OCI-LY7 (cell line): Measurements from ENCODE around the gene FEZ2. TPM values are rescaled to one million over a fixed set of nuclear protein-coding genes. Genes with fewer than 3 reads are reported as not detected.

Experiments
- BruUV-seq: library from RNA; stranded (reverse); fragments of 400-500 nt; replicated peaks from 2 replicates; lab custom pipeline; 2021; lab: Mats Ljungman, UMichigan
- CTCF ChIA-PET: fragments of 300-600 bp; sonication (Branson Sonifier 250); formaldehyde crosslinking; loops from one replicate; lab custom pipeline; 2022; ENCODE audit warnings: antibody characterized with exemption; ENCODE audit not compliant: unreplicated experiment; lab: Charles Lee
- POLR2A ChIA-PET: fragments of 300-600 bp; sonication (Branson Sonifier 250); formaldehyde crosslinking; loops from one replicate; lab custom pipeline; 2022; ENCODE audit warnings: antibody characterized with exemption; lab: Charles Lee
- DNase-seq: peaks from one replicate; pipeline ENCODE4 v3.0.0-alpha.2; 2015; ENCODE audit warnings: low spot score
- H2AFZ ChIP-seq: fragments of 200-600 bp; sonication (generic), shearing (Covaris generic); 2 replicates; pipeline ENCODE4 v1.6.1; 2014; ENCODE audit warnings: mild to moderate bottlenecking, antibody characterized with exemption, low read length, moderate library complexity
- H3K27ac ChIP-seq: fragments of 200-600 bp; sonication (generic); 2 replicates; pipeline ENCODE4 v1.5.1; 2014; ENCODE audit warnings: mixed run types, low read depth, mild to moderate bottlenecking, moderate library complexity, low read length, inconsistent platforms; ENCODE audit not compliant: poor library complexity, severe bottlenecking
- H3K36me3 ChIP-seq: fragments of 200-600 bp; sonication (generic); 2 replicates; pipeline ENCODE4 v1.6.1; 2014; ENCODE audit warnings: mild to moderate bottlenecking, antibody characterized with exemption, low read length, moderate library complexity, mixed read lengths; ENCODE audit not compliant: insufficient read depth
- H3K4me1 ChIP-seq: fragments of 200-600 bp; sonication (generic); 2 replicates; pipeline ENCODE4 v1.5.1; 2014; ENCODE audit warnings: mild to moderate bottlenecking, low read length; ENCODE audit not compliant: insufficient read depth, poor library complexity, severe bottlenecking
- H3K4me2 ChIP-seq: fragments of 200-600 bp; sonication (generic); 2 replicates; pipeline ENCODE4 v1.6.1; 2014; ENCODE audit warnings: mild to moderate bottlenecking, low read length
- H3K4me3 ChIP-seq: fragments of 200-600 bp; sonication (generic); 2 replicates; pipeline ENCODE4 v1.5.1; 2014; ENCODE audit warnings: mild to moderate bottlenecking, low read depth, low read length; ENCODE audit not compliant: poor library complexity, severe bottlenecking
- H3K79me2 ChIP-seq: fragments of 200-600 bp; sonication (generic); 2 replicates; pipeline ENCODE4 v1.6.1; 2016; ENCODE audit warnings: low read depth, mild to moderate bottlenecking, low read length, moderate library complexity, mixed read lengths; ENCODE audit not compliant: insufficient read depth
- H3K9me2 ChIP-seq: fragments of 200-600 bp; sonication (generic); 2 replicates; pipeline ENCODE4 v1.6.1; 2016; ENCODE audit warnings: mild to moderate bottlenecking, low read length, mixed read lengths; ENCODE audit not compliant: insufficient read depth
- H3K9me3 ChIP-seq: fragments of 200-600 bp; sonication (generic); 2 replicates; pipeline ENCODE4 v1.6.1; 2014; ENCODE audit warnings: mild to moderate bottlenecking, mixed run types, low read length, mixed read lengths
- H4K20me1 ChIP-seq: fragments of 200-600 bp; sonication (generic); 2 replicates; pipeline ENCODE4 v1.6.1; 2014; ENCODE audit warnings: mild to moderate bottlenecking, antibody characterized with exemption, low read length, moderate library complexity, mixed read lengths; ENCODE audit not compliant: insufficient read depth
- EZH2phosphoT487 ChIP-seq: fragments of 200-600 bp; sonication (generic); IDR thresholded peaks from 2 replicates; pipeline ENCODE4 v1.6.1; 2018; ENCODE audit warnings: low read depth, borderline replicate concordance, mild to moderate bottlenecking, mixed run types, antibody characterized with exemption, low read length, moderate library complexity, mixed read lengths
- intact Hi-C: fragments of 100-400 bp; cut with micrococcal nuclease; formaldehyde crosslinking; loops from one replicate; pipeline ENCODE4 v1.10.0; 2022; ENCODE audit not compliant: unreplicated experiment
- total RNA-seq, 2 experiments: library from RNA; depleted of rRNA in 1 of 2; stranded (reverse); fragments of >200 nt in 1 of 2; shearing (Covaris generic) in 1 of 2; gene quantifications; 2 replicates each; pipeline ENCODE4 v1.2.3, GENCODE V29; 2014 to 2022
- TF ChIP-seq, protein P1 (sequence below): fragments of 200-600 bp; sonication (generic); conservative IDR thresholded peaks from 2 replicates; pipeline ENCODE4 v1.5.1; 2014; ENCODE audit warnings: mild to moderate bottlenecking, antibody characterized with exemption, low read length, moderate library complexity, mixed read lengths

FEZ2 gene
- total RNA-seq, 2 experiments from 2014 or later: 17.1 to 23.2 TPM

DNA sequence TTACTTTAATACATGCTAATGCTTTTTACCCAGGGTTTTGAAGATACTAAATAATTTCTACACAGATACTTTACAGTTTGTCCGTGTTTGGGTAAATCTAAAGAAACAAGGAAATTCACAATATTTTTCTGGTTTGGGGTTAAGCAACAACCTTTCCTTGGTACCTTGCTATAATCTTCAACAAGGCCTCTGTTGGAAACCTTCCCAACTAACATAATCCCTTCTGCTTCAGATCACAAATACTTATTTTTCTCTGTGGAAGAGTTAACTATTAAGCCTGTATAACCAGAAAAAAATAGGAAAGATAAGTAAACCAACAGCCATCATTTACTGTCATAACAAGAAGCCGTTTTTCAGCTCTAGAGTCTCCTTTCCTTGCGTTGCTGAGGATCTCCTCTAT, 15.0 kb downstream of the FEZ2 start:
- no TSS peak for BruUV-seq
- ChIA-PET CTCF (no interaction called here), POLR2A (interaction anchor here (0.7 kb wide), 1 partner anchor 13 kb away, joined by 3 read pairs; no protein-coding TSS in a partner anchor)
- Histone ChIP-seq H2AFZ (no peak overlapping the region), H3K9me2 (no peaks in the 10 kb centered on the region), H3K4me3 (no peak overlapping the region), H3K4me1 (no peaks in the 10 kb centered on the region), H3K27ac (no peak overlapping the region), H3K9me3 (no peaks in the 10 kb centered on the region), H3K36me3 (peaks cover 86% of the 10 kb centered on the region), H3K4me2 (no peak overlapping the region), H4K20me1 (no peaks in the 10 kb centered on the region), H3K79me2 (no peaks in the 10 kb centered on the region)
- intact Hi-C loops: no loop called here
- DNase-seq: no peak
- TF ChIP-seq, protein P1, sequence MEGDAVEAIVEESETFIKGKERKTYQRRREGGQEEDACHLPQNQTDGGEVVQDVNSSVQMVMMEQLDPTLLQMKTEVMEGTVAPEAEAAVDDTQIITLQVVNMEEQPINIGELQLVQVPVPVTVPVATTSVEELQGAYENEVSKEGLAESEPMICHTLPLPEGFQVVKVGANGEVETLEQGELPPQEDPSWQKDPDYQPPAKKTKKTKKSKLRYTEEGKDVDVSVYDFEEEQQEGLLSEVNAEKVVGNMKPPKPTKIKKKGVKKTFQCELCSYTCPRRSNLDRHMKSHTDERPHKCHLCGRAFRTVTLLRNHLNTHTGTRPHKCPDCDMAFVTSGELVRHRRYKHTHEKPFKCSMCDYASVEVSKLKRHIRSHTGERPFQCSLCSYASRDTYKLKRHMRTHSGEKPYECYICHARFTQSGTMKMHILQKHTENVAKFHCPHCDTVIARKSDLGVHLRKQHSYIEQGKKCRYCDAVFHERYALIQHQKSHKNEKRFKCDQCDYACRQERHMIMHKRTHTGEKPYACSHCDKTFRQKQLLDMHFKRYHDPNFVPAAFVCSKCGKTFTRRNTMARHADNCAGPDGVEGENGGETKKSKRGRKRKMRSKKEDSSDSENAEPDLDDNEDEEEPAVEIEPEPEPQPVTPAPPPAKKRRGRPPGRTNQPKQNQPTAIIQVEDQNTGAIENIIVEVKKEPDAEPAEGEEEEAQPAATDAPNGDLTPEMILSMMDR: no peak
- TF ChIP-seq EZH2phosphoT487: no peak

DNA sequence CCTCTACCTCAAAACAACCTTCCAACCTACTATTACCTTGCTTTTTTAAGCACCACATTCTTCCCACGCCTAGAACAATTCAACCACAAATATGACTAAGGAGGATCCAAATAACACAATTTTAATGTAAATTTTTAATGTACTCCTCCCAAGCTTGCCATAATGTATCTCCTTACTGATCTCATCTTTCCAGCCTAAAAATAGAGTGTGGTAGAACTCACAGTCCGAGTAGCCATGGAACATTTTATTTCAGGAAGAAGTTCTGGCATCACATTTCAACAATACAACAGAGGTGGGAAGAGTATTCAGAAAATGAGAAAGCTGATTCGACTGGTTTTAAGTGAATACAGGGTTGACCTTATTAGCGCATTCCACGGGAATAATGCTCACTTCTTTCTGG, 15.4 kb downstream of the FEZ2 start:
- no peaks in the 10 kb centered on the region for H4K20me1 ChIP-seq
- TSS peak; percentile 19 for BruUV-seq
- H3K4me1 ChIP-seq: no peaks in the 10 kb centered on the region
- H3K27ac ChIP-seq: no peak overlapping the region
- no peaks in the 10 kb centered on the region for H3K9me2 ChIP-seq
- intact Hi-C loops: no loop called here
- no peak overlapping the region for H3K4me3 ChIP-seq
- no peak overlapping the region for H2AFZ ChIP-seq
- ChIA-PET POLR2A (interaction anchor here (0.7 kb wide), 2 partner anchors 13 to 21 kb away, joined by 3 read pairs; no protein-coding TSS in a partner anchor), CTCF (no interaction called here)
- peaks cover 90% of the 10 kb centered on the region for H3K36me3 ChIP-seq
- DNase-seq: no peak
- TF ChIP-seq EZH2phosphoT487: no peak
- TF ChIP-seq, protein P1: no peak
- no peaks in the 10 kb centered on the region for H3K79me2 ChIP-seq
- H3K9me3 ChIP-seq: no peaks in the 10 kb centered on the region
- no peak overlapping the region for H3K4me2 ChIP-seq

DNA sequence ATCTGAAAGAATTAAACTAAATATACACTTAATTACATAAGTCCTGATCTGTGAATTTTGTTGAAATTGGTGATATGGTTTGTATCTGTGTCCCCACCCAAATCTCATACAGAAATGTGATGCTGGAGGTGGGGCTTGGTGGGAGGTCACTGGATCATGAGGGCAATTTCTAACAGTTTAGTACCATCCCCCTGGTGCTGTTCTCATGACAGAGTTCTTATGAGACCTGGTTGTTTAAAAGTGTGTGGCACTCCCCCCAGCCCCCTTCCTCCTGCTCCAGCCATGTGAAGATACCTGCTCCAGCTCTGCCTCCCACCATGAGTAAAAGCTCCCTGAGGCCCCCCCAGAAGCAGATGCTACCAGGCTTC, 18.7 kb downstream of the FEZ2 start:
- CTCF ChIA-PET: no interaction called here

More for the DNA sequence above, 18.7 kb downstream of the FEZ2 start:
- Histone ChIP-seq H3K4me1 (no peaks in the 10 kb centered on the region), H3K4me2 (no peak overlapping the region), H3K4me3 (no peak overlapping the region), H3K9me3 (no peaks in the 10 kb centered on the region), H4K20me1 (no peaks in the 10 kb centered on the region), H3K27ac (no peak overlapping the region), H3K36me3 (peaks cover 93% of the 10 kb centered on the region), H3K9me2 (no peaks in the 10 kb centered on the region), H2AFZ (no peak overlapping the region), H3K79me2 (no peaks in the 10 kb centered on the region)
- BruUV-seq: no TSS peak
- TF ChIP-seq, protein P1: no peak
- no peak for TF ChIP-seq EZH2phosphoT487
- POLR2A ChIA-PET: no interaction called here
- no peak for DNase-seq
- intact Hi-C loops: no loop called here
